HCT116 (cell line): ENCODE measurements around the gene ZGPAT. TPM values are rescaled to one million over a fixed set of nuclear protein-coding genes. Genes with fewer than 3 reads are reported as not detected.
"Not testable (repeated sequence)": the region's sequence is repeated elsewhere in the genome, so short reads cannot be mapped to it uniquely, and the experiment has no call there.

ENCODE experiments used
- ATAC-seq: fragments of 200-7000 bp; cut with Tn5 transposase; 2 replicates; pipeline ENCODE4 v1.9.1; 2020; ENCODE audit warnings: mild to moderate bottlenecking, moderate library complexity
- BruUV-seq: library from RNA; stranded (reverse); fragments of 400-500 nt; replicated peaks from 2 replicates; lab custom pipeline; 2021; lab: Mats Ljungman, UMichigan
- CTCF ChIA-PET: fragments of 300-600 bp; sonication (Branson Sonifier 250); formaldehyde crosslinking; loops from one replicate; lab custom pipeline; 2021; ENCODE audit warnings: antibody characterized with exemption; lab: Charles Lee
- POLR2A ChIA-PET: fragments of 300-600, 350-600 bp; sonication (Branson Sonifier 250); formaldehyde crosslinking; loops from one replicate; lab custom pipeline; 2021; ENCODE audit warnings: antibody characterized with exemption; lab: Charles Lee
- RAD21 ChIA-PET, 2 experiments: fragments of 300-600 bp; sonication (Branson Sonifier 250); formaldehyde crosslinking; loops; one replicate each; lab custom pipeline; 2023; ENCODE audit warnings: low total read pairs in 2 of 2; ENCODE audit not compliant: uncharacterized antibody in 2 of 2, unreplicated experiment in 2 of 2, low non-redundant PET in 1 of 2; lab: Charles Lee
- DNase-seq: peaks from one replicate; pipeline ENCODE4 v3.0.0-alpha.2; 2010; ENCODE audit warnings: low read depth, low spot score
- H2AFZ ChIP-seq: fragments of 200-600 bp; shearing (Covaris generic), sonication (generic); 2 replicates; pipeline ENCODE4 v1.6.1; 2017; ENCODE audit warnings: low read depth, mixed run types, mixed read lengths, antibody characterized with exemption, low read length; ENCODE audit not compliant: poor library complexity, severe bottlenecking
- H3K27ac ChIP-seq: 2 replicates; pipeline ENCODE4 v1.5.1; 2012; ENCODE audit warnings: low read depth, low read length
- H3K27me3 ChIP-seq: fragments of 200-600 bp; sonication (generic); 2 replicates; pipeline ENCODE4 v1.6.1; 2016; ENCODE audit warnings: mixed run types, low read length, mixed read lengths; ENCODE audit not compliant: insufficient read depth
- H3K36me3 ChIP-seq, 2 experiments: fragments of 200-500 bp in 1 of 2; fragments of 200-600 bp in 1 of 2; sonication (Bioruptor generic) in 1 of 2; sonication (generic) in 1 of 2; 2 replicates each; pipeline versions ENCODE4 v1.5.1 to v1.6.1; 2014 to 2016; ENCODE audit warnings: low read length in 2 of 2, inconsistent platforms in 1 of 2, mixed read lengths in 1 of 2, mixed run types in 1 of 2; ENCODE audit not compliant: insufficient read depth in 2 of 2, control insufficient read depth in 1 of 2
- H3K4me1 ChIP-seq, 2 experiments: fragments of 200-600 bp in 1 of 2; sonication (generic) in 1 of 2; 2 replicates each; pipeline versions ENCODE4 v1.5.1 to v1.6.1; 2012 to 2017; ENCODE audit warnings: low read length in 2 of 2, inconsistent platforms in 1 of 2, mild to moderate bottlenecking in 1 of 2, mixed read lengths in 1 of 2, mixed run types in 1 of 2, moderate library complexity in 1 of 2; ENCODE audit not compliant: insufficient read depth in 2 of 2, control insufficient read depth in 1 of 2
- H3K4me2 ChIP-seq: fragments of 200-600 bp; sonication (generic); 2 replicates; pipeline ENCODE4 v1.6.1; 2017; ENCODE audit warnings: mixed run types, low read length, mixed read lengths
- H3K4me3 ChIP-seq, 2 experiments: fragments of 200-600 bp in 1 of 2; sonication (generic) in 1 of 2; replicated peaks in 1 of 2; 2 replicates each; pipeline ENCODE4 v1.5.1; 2011 to 2016; ENCODE audit warnings: low read length in 2 of 2, control low read depth in 1 of 2, low read depth in 1 of 2, mild to moderate bottlenecking in 1 of 2, mixed read lengths in 1 of 2, mixed run types in 1 of 2
- H3K79me2 ChIP-seq: fragments of 200-600 bp; sonication (generic); 2 replicates; pipeline ENCODE4 v1.6.1; 2017; ENCODE audit warnings: mild to moderate bottlenecking, mixed run types, low read length, moderate library complexity, mixed read lengths; ENCODE audit not compliant: insufficient read depth
- H3K9ac ChIP-seq: fragments of 200-600 bp; sonication (generic); 2 replicates; pipeline ENCODE4 v1.6.1; 2016; ENCODE audit warnings: low read length, mixed read lengths
- H3K9me2 ChIP-seq: fragments of 200-600 bp; sonication (generic), shearing (Covaris generic); 2 replicates; pipeline ENCODE4 v1.6.1; 2017; ENCODE audit warnings: mixed run types, mild to moderate bottlenecking, moderate library complexity; ENCODE audit not compliant: insufficient read depth
- H3K9me3 ChIP-seq, 2 experiments: fragments of 200-500 bp in 1 of 2; fragments of 200-600 bp in 1 of 2; sonication (Bioruptor generic) in 1 of 2; sonication (generic) in 1 of 2; 2 replicates each; pipeline ENCODE4 v1.6.1; 2014 to 2017; ENCODE audit warnings: low read length in 2 of 2, mixed read lengths in 2 of 2, inconsistent platforms in 1 of 2, low read depth in 1 of 2, mild to moderate bottlenecking in 1 of 2, mixed run types in 1 of 2, moderate library complexity in 1 of 2; ENCODE audit not compliant: control insufficient read depth in 1 of 2, insufficient read depth in 1 of 2
- H4K20me1 ChIP-seq: fragments of 200-600 bp; sonication (generic), shearing (Covaris generic); 2 replicates; pipeline ENCODE4 v1.6.1; 2017; ENCODE audit warnings: mixed run types, mild to moderate bottlenecking, moderate library complexity; ENCODE audit not compliant: insufficient read depth
- CBX3 ChIP-seq: IDR thresholded peaks from 2 replicates; pipeline ENCODE4 v1.6.1; 2012; ENCODE audit warnings: low read depth
- EGR1 ChIP-seq: IDR thresholded peaks from 2 replicates; pipeline ENCODE4 v1.6.1; 2012; ENCODE audit warnings: low read depth
- ELF1 ChIP-seq: IDR thresholded peaks from 2 replicates; pipeline ENCODE4 v1.6.1; 2012; ENCODE audit warnings: low read depth, borderline replicate concordance
- EZH2 ChIP-seq: fragments of 200-600 bp; sonication (generic); IDR thresholded peaks from 2 replicates; pipeline ENCODE4 v1.6.1; 2017; ENCODE audit warnings: antibody characterized with exemption, mixed run types
- EZH2phosphoT487 ChIP-seq: fragments of 200-600 bp; IDR thresholded peaks from 2 replicates; pipeline ENCODE4 v1.6.1; 2018; ENCODE audit warnings: antibody characterized with exemption, borderline replicate concordance
- RAD21 ChIP-seq: IDR thresholded peaks from 2 replicates; pipeline ENCODE4 v1.6.1; 2012; ENCODE audit warnings: low read depth, mild to moderate bottlenecking
- SIN3A ChIP-seq: IDR thresholded peaks from 2 replicates; pipeline ENCODE4 v1.6.1; 2012; ENCODE audit warnings: low read depth
- SP1 ChIP-seq: IDR thresholded peaks from 2 replicates; pipeline ENCODE4 v1.6.1; 2012; ENCODE audit warnings: low read depth
- SRF ChIP-seq: IDR thresholded peaks from 2 replicates; pipeline ENCODE4 v1.6.1; 2012; ENCODE audit warnings: low read depth
- TCF7L2 ChIP-seq: IDR thresholded peaks from 2 replicates; pipeline ENCODE4 v1.7.0; 2011; ENCODE audit warnings: borderline replicate concordance, inconsistent platforms; ENCODE audit not compliant: insufficient read depth, insufficient read length; ENCODE audit errors: extremely low read depth
- YY1 ChIP-seq: IDR thresholded peaks from 2 replicates; pipeline ENCODE4 v1.6.1; 2011; ENCODE audit warnings: low read length, low read depth, moderate library complexity, mild to moderate bottlenecking; ENCODE audit not compliant: insufficient replicate concordance; ENCODE audit errors: extremely low read depth
- intact Hi-C: fragments of 100-400 bp; cut with micrococcal nuclease; formaldehyde crosslinking; loops from 2 replicates; pipeline ENCODE4 v1.10.0; 2022
- total RNA-seq: library from RNA; stranded (reverse); gene quantifications from one replicate; pipeline ENCODE4 v1.2.1, GENCODE V29; 2021; ENCODE audit not compliant: unreplicated experiment
- TF ChIP-seq, protein P1 (sequence below): IDR thresholded peaks from 2 replicates; pipeline ENCODE4 v1.6.1; 2011; ENCODE audit warnings: mild to moderate bottlenecking, low read length, moderate library complexity; ENCODE audit not compliant: insufficient replicate concordance; ENCODE audit errors: extremely low read depth
- TF ChIP-seq, protein P2 (sequence below): IDR thresholded peaks from 2 replicates; pipeline ENCODE4 v1.6.1; 2012

ZGPAT gene
- total RNA-seq, 1 experiment from 2014 or later, result 30.6 TPM

DNA sequence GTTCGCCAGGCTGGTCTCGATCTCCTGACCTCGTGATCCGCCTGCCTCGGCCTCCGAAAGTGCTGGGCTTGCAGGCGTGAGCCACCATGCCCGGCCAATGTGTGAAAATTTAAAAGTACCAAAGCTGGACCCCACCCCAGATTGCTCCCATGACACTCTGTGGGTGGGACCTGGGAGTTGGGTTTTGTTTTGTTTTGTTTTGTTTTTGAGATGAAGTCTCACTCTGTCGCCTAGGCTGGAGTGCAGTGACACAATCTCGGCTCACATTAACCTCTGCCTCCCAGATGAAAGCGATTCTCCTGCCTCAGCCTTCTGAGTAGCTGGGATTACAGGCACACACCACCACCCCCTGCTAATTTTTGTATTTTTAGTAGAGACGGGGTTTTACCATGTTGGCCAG, 36.1 kb upstream of the ZGPAT start:
- H4K20me1 ChIP-seq, H3K9me3 ChIP-seq, H3K27ac ChIP-seq, H3K4me3 ChIP-seq, DNase-seq, H3K4me2 ChIP-seq, H2AFZ ChIP-seq, intact Hi-C loops, H3K9ac ChIP-seq, H3K9me2 ChIP-seq, RAD21 ChIA-PET, H3K79me2 ChIP-seq, H3K4me1 ChIP-seq, H3K27me3 ChIP-seq, BruUV-seq, CTCF ChIA-PET, ATAC-seq: not testable (repeated sequence)
- peaks cover 11 to 30% of the 10 kb centered on the region in 2 experiments for H3K36me3 ChIP-seq
- POLR2A ChIA-PET, result interaction anchor here (1.3 kb wide), 1 partner anchor 11 kb away, joined by 3 read pairs; no protein-coding TSS in a partner anchor

DNA sequence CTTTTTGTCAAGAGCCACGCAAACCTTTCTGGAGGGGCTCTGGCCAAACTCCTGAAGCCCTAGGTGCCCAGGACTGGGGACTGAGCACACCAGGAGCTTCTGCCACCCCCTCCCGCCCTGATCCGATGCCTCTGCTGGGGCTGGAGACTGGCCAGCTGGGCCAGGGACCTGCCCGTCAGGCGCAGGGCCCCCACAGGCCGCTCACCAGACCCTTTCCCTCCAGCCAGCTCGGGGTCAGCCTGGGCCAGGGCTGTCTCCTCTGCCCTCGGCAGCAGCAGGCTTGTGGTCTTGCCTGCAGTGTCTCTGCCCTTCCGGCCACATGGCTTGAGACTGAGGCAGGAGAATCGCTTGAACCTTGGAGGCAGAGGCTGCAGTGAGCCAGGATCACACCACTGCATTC, 35.2 kb upstream of the ZGPAT start:
- Histone ChIP-seq H3K27ac (no peak overlapping the region; the same call in 1 of the 2 replicates), H3K27me3 (no peaks in the 10 kb centered on the region), H2AFZ (no peak overlapping the region), H3K9me2 (no peaks in the 10 kb centered on the region), H3K4me3 (no peak overlapping the region), H3K9ac (no peak overlapping the region), H4K20me1 (no peaks in the 10 kb centered on the region), H3K4me2 (no peak overlapping the region), H3K79me2 (no peaks in the 10 kb centered on the region), H3K4me1 (no peaks in the 10 kb centered on the region), H3K9me3 (no peaks in the 10 kb centered on the region), H3K36me3 (peaks cover 7 to 24% of the 10 kb centered on the region in 2 experiments)
- DNase-seq, result no peak
- no peak for TF ChIP-seq EZH2
- TF ChIP-seq ELF1, result no peak
- TF ChIP-seq EGR1, result no peak
- ChIA-PET RAD21 (no interaction called here), POLR2A (no interaction called here), CTCF (no interaction called here)
- no TSS peak for BruUV-seq
- intact Hi-C loops, result no loop called here
- ATAC-seq, result no peak

DNA sequence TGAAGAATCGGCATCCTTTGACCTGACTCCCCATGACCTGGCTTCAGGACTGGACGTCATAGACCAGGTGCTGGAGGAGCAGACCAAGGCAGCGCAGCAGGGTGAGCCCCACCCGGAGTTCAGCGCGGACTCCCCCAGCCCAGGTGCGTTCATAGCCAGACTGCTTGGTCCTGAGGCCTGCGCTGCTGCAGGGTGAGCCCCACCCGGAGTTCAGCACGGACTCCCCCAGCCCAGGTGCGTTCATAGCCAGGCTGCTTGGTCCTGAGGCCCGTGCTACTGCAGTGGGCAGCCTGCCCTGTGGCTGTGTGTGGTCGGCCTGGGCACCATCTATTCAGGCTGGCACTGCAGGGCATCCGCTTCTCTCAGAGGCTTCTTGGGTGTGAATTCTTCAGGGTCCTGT, 33.9 kb upstream of the ZGPAT start:
- H3K27me3 ChIP-seq, result no peaks in the 10 kb centered on the region
- TF ChIP-seq, protein P1, sequence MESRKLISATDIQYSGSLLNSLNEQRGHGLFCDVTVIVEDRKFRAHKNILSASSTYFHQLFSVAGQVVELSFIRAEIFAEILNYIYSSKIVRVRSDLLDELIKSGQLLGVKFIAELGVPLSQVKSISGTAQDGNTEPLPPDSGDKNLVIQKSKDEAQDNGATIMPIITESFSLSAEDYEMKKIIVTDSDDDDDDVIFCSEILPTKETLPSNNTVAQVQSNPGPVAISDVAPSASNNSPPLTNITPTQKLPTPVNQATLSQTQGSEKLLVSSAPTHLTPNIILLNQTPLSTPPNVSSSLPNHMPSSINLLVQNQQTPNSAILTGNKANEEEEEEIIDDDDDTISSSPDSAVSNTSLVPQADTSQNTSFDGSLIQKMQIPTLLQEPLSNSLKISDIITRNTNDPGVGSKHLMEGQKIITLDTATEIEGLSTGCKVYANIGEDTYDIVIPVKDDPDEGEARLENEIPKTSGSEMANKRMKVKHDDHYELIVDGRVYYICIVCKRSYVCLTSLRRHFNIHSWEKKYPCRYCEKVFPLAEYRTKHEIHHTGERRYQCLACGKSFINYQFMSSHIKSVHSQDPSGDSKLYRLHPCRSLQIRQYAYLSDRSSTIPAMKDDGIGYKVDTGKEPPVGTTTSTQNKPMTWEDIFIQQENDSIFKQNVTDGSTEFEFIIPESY, result no peak
- TF ChIP-seq EZH2phosphoT487, result no peak
- no peak for TF ChIP-seq EGR1
- no peak for TF ChIP-seq CBX3
- no peak for TF ChIP-seq SIN3A
- no peak for TF ChIP-seq TCF7L2
- TF ChIP-seq EZH2, result no peak
- no peak for TF ChIP-seq SP1
- TF ChIP-seq SRF, result no peak
- TF ChIP-seq, protein P2, sequence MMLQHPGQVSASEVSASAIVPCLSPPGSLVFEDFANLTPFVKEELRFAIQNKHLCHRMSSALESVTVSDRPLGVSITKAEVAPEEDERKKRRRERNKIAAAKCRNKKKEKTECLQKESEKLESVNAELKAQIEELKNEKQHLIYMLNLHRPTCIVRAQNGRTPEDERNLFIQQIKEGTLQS, result no peak
- TF ChIP-seq YY1, result no peak
- no peak for TF ChIP-seq RAD21

More for the DNA sequence above, 33.9 kb upstream of the ZGPAT start:
- H4K20me1 ChIP-seq, result no peaks in the 10 kb centered on the region
- intact Hi-C loops, result no loop called here
- ChIA-PET POLR2A (no interaction called here), RAD21 (no interaction called here), CTCF (no interaction called here)
- H3K4me2 ChIP-seq, result no peak overlapping the region
- no peak for ATAC-seq
- no peak overlapping the region for H3K9ac ChIP-seq
- no peaks in the 10 kb centered on the region for H3K79me2 ChIP-seq
- no peaks in the 10 kb centered on the region for H3K4me1 ChIP-seq
- no TSS peak for BruUV-seq
- peaks cover 4 to 11% of the 10 kb centered on the region in 2 experiments; a peak in 3 of 4 replicates for H3K36me3 ChIP-seq
- no peaks in the 10 kb centered on the region for H3K9me2 ChIP-seq
- no peak overlapping the region for H2AFZ ChIP-seq
- DNase-seq, result no peak
- H3K27ac ChIP-seq, result no peak overlapping the region; the same call in 1 of the 2 replicates
- no peak overlapping the region for H3K4me3 ChIP-seq
- no peaks in the 10 kb centered on the region for H3K9me3 ChIP-seq
